ENCODE measurements around the gene BDP1.
"Not testable (repeated sequence)": the region's sequence is repeated elsewhere in the genome, so short reads cannot be mapped to it uniquely, and the experiment has no call there.

BDP1 gene

DNA sequence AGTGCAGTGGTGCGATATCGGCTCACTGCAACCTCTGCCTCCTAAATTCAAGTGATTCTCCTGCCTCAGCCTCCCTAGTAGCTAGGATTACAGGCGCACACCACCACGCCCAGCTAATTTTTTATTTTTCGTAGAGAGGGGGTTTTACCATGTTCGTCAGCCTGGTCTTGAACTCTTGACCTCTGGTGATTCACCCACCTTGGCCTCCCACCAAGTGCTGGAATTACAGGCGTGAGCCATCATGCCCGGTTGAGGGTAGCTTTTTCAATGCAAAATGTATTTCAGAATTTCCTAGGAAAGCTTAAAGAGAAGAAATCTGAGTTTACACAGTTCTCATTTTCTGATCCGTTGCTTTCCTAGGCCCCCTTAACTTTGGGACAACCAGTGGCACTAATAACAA is 15.7 kb downstream of the BDP1 start:
- DNase-seq (ENCODE audit: low read depth), result peak; percentile 32

DNA sequence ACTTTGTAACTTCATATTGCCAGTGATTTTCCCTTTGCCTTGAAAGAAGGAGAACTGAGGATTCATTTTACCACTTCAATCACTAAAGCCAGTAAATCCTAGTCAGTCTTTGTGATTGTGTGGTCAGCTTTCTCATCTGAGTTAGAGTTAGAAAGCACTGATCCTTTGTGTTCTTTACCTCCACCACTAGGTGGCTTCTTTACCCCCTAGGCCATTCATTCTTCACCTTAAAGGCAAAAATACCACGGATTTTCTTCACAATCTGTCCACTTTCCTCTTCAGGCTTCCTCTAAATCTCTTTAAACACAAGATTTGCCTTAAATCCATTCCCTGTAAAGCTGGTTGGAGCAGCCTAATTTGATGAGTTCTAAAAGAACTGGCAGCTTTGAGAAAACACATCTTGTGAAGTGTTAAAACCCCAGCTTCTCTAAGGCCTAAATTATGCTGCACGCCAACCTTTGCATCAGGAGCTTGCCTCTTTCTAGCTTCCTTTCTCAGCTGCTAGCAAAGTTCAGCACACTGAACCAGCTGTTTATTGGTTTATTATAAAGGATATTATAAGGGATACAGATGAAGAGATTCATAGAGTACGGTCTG is 20.4 kb downstream of the BDP1 start:
- DNase-seq (ENCODE audit: low read depth), result peak; percentile 39

DNA sequence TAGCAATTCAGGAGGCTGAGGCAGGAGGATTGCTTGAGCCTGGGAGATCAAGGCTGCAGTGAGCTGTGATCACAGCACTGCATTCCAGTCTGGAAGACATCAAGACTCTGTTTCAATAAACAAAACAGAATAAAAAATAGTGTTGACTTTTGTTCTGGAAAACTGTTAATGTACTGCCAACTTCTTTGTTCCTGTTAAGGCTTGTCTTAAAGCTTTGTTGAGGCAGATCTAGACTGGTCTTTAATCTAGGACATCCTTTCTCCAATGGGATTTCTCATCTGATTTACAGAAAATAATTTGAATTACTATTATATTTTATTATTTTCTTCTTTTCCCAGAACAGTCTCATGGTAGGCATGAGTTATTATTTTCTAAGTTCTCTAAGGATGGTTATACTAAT is 26.0 kb downstream of the BDP1 start:
- no peak for DNase-seq (ENCODE audit: low read depth)

DNA sequence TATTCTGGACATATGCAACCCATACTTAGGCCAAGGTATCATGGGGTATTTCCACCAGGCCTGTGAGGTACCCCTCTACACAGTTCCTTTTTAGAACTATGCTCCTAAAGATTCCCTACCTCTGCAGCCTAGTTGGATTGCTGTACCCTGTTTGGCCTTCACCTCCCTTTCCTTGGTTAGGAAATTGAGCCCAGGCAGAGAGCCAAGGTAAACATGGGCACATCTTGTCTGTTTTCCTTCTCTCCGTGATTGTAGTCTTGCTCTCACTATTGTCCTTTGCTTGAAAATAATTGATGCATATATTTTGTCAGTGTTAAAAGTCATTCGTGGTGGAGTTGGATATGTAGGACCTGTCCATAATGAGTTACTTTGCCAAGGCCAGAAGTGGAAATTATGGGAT is 26.7 kb downstream of the BDP1 start:
- peak; percentile 68 for DNase-seq (ENCODE audit: low read depth)

DNA sequence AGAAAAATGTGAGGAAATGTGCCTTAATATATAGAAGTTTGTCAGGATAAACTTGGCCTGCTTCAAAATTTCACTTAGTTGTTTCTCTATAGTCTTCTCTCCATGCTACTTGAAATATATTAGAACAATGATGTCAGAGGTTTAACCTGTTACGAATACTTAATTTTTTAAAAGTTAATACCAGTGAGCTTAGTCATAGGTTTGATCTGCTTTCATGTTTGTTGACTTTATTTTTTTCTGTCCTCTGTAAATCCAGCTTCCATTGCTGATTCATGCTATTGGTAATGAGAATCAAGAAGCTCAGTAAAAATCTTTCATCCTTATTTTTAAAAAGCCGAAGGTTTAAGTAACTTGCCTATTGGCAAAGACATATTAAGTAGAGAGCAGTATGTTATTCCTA is 27.9 kb downstream of the BDP1 start:
- DNase-seq (ENCODE audit: low read depth), result peak; percentile 74

DNA sequence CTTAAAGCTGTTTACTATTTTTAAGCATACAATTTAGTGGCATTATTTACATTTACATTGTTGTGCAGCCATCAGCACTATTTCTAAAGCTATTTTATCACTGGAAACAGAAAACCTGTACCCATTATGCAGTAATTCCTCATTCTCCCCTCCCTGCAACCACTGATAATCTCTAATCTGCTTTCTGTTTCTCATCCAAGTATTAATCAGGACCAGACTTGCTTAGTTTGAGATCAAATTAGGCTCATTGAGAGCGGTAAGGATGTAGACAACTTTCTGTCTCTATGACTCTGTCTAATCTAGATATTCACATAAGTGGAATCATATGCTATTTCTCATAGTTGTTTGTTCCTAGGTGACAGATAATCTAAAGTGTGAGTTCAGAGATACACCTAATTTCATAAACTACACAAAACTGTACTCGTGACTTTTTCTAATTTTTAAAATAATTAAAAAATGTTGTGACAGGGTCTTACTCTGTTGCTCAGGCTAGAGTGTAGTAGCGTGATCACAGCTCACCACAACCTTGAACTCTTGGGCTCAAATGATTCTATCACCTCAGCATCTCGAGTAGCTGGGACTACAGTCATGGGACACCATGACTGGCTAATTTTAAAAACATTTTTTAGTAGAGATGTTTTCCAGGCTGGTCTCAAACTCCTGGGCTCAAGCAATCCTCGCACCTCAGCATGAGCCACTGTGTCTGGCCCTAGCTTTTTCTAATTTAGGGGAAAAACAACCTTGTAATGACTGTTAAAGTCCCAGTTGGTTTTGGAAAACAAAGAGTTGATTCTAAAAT is 37.6 kb downstream of the BDP1 start:
- DNase-seq (ENCODE audit: low read depth), result no peak

DNA sequence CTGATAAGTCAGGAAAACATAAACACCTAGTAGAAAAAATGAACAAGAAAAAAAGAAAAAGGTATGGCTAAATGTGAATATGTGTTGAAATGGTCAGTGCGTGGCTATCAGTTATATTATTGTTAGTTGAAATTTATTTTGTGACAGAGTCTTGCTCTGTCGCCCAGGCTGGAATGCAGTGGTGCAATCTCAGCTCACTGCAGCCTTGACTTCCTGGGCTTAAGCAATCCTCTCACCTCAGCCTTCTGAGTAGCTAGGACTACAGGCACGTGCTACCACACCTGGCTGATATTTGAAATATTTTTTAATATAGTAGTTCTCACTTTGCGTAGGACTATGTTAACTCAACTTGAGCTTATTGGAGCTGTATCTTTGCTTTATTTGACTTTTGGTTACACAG is 38.8 kb downstream of the BDP1 start:
- not testable (repeated sequence) for DNase-seq (ENCODE audit: low read depth)

DNA sequence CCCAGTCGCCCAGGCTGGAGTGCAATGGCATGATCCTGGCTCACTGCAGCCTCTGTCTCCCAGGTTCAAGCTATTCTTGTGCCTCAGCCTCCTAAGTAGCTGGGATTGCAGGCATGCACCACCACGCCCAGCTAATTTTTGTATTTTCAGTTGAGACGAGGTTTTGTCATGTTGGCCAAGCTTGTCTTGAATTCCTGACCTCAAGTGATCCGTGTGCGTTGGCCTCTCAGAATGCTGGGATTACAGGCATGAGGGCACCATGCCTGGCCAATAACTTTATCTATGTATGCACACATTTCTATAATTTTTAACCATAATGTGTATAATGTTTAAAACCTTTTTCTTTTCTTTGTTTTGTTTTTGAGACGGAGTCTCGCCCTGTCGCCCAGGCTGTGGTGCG is 43.3 kb downstream of the BDP1 start:
- DNase-seq (ENCODE audit: low read depth), result not testable (repeated sequence)

DNA sequence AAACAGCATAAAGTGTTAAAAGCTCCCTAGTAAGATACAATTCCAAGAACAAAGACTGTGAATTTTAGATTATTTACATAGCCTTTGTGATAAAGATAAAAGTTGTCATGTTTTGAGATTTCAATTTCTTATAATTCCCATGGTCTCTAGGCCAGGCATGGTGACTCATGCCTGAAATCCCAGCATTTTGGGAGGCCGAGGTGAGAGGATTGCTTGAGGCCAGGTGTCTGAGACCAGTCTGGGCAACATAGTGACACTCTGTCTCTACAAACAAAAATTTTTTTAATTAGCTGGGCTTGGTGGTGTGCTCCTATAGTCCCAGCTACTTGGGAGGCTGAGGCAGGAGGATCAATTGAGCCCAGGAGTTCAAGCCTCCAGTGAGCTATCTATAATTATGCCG is 48.1 kb downstream of the BDP1 start:
- no peak for DNase-seq (ENCODE audit: low read depth)

DNA sequence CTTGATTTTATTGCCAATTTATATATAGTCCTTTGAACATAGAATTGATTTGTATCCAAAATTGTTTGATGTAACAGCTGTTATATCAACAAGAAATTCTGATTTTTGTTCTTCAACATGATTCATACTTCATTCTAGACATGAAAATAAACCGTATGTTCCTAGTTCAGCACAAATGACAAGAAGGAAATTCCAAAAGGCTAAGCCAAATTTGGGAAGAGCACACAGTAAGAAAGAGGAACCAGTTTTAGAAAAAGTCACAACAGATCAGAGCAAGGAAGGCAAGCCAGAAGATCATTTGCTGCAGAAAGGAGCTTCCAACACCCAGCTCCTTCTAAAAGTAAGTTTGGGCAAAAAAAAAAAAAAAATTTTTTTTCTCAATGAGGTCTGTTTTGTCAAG is 66.7 kb downstream of the BDP1 start:
- no peak for DNase-seq (ENCODE audit: low read depth)

DNA sequence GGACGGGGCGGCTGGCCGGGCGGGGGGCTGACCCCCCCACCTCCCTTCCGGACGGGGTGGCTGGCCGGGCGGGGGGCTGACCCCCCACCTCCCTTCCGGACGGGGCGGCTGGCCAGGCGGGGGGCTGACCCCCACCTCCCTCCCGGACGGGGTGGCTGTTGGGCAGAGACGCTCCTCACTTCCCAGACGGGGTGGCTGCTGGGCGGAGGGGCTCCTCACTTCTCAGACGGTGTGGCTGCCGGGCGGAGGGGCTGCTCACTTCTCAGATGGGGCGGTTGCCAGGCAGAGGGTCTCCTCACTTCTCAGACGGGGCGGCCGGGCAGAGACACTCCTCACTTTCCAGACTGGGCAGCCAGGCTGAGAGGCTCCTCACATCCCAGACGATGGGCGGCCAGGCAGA is 70.2 kb downstream of the BDP1 start:
- not testable (repeated sequence) for DNase-seq (ENCODE audit: low read depth)

DNA sequence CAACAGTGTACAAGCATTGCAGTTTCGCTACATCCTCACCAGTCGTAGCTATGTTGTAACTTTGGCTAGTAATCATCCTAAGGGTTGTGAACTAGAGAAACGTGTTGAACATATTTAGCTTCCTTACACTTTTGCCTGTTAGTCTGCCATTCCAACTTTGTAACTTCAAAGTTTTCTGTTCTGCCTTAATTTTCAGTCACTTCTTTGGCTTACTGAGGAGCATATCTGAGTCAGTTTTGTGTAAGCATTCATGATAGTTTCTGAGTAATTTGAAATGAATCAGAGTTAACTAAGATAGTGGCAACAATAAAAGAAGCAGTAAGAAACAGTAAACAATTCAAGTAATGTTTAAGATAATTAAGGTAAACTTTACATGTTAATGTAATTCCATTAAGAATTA is 72.8 kb downstream of the BDP1 start:
- DNase-seq (ENCODE audit: low read depth), result no peak

DNA sequence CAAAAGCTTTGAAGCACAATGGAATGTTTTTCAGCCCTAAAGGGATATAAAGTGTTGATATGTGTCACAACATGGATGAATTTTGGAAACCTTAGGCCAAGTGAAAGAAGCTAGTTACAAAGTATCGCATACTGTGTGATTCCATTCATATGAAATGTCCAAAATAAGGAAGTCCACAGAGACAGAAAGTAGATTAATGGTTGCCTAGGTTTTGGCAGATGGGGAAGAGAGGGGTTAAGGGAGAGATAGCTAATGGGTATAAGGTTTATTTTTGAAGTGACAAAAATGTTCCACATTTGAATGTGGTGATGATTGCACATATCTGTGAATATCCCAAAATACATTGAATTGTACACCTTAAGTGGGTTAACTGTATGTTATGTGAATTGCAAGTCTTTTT is 74.2 kb downstream of the BDP1 start:
- no peak for DNase-seq (ENCODE audit: low read depth)

DNA sequence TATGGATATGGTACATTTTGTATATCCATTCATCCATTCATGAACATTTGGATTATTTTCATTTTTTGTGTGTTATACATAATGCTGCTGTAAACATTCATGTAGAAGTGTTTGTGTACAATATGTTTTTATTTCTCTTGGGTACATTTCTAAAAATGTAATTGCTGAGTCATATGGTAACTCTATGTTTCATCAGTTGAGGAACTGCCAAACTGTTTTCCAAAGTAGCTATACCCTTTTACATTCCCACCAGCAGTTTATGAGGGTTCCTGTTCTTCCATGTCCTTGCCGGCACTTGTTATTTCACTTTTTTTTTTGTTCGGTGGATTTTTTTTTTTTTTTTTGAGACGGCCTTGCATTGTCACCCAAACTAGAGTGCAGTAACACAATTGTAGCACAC is 77.7 kb downstream of the BDP1 start:
- peak; percentile 44 for DNase-seq (ENCODE audit: low read depth)

DNA sequence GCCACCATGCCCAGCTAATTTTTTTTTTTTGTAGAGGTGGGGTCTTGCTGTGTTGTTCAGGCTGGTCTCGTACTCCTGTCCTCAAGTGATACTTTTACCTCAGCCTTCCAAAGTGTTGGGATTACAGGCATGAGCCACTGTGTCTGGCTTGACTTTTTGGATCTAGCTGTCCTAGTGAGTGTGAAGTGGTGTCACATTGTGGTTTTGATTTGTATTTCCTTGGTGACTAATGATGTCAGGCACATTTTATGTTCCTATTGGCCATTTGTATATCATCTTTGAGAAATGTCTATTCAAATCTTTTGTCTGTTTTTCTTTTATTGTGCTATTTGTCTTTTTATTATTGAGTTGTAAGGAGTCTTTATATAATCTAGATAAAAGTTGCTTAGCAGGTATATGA is 78.2 kb downstream of the BDP1 start:
- peak; percentile 60 for DNase-seq (ENCODE audit: low read depth)

DNA sequence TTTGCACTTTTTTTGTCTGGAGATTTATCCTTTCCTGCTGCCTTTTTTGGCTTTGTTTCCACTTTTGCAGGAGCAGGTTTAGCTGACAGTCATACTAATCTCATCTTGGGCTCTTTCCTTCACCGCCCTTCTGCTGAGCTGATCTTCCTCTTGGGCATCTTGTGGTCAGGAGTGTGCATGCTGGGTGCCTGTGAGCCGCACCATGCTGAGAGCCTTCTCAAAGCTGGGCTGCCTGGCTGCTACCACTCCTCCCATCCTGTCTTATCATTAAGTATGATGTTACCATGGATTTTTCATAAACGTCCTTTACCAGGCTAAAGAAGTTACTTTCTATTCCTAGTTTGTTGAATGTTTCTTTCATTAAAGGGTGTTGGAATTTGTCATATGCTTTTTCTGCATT is 82.2 kb downstream of the BDP1 start:
- DNase-seq (ENCODE audit: low read depth), result peak; percentile 9

DNA sequence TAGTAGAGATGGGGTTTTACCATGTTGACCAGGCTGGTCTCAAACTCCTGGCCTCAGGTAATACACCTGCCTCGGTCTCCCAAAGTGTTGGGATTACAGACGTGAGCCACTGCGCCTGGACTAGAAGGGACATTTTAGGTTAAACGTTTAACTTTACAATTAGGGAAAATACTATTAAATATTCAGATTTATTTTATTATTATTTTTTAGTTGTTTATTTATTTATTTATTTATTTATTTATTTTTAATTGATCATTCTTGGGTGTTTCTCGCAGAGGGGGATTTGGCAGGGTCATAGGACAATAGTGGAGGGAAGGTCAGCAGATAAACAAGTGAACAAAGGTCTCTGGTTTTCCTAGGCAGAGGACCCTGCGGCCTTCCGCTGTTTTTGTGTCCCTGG is 95.4 kb downstream of the BDP1 start:
- not testable (repeated sequence) for DNase-seq (ENCODE audit: low read depth)

DNA sequence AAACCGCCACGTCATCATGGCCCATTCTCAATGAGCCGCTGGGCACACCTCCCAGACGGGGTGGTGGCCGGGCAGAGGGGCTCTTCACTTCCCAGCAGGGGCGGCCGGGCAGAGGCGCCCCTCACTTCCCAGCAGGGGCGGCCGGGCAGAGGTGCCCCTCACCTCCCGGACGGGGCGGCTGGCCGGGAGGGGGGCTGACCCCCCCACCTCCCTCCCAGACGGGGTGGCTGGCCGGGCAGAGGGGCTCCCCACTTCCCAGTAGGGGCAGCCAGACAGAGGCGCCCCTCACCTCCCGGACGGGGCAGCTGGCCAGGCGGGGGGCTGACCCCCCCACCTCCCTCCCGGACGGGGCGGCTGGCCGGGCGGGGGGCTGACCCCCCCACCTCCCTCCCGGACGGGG is 96.1 kb downstream of the BDP1 start:
- not testable (repeated sequence) for DNase-seq (ENCODE audit: low read depth)

DNA sequence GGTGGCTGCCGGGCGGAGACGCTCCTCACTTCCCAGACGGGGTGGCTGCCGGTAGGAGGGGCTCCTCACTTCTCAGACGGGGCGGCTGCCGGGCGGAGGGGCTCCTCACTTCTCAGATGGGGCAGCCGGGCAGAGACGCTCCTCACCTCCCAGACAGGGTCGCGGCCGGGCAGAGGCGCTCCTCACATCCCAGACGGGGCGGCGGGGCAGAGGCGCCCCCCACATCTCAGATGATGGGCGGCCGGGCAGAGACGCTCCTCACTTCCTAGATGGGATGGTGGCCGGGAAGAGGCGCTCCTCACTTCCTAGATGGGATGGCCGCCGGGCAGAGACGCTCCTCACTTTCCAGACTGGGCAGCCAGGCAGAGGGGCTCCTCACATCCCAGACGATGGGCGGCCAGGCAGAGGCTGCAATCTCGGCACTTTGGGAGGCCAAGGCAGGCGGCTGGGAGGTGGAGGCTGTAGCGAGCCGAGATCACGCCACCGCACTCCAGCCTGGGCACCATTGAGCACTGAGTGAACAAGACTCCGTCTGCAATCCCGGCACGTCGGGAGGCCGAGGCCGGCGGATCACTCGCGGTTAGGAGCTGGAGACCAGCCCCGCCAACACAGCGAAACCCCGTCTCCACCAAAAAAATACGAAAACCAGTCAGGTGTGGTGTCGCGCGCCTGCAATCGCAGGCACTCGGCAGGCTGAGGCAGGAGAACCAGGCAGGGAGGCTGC is 96.7 kb downstream of the BDP1 start:
- not testable (repeated sequence) for DNase-seq (ENCODE audit: low read depth)

DNA sequence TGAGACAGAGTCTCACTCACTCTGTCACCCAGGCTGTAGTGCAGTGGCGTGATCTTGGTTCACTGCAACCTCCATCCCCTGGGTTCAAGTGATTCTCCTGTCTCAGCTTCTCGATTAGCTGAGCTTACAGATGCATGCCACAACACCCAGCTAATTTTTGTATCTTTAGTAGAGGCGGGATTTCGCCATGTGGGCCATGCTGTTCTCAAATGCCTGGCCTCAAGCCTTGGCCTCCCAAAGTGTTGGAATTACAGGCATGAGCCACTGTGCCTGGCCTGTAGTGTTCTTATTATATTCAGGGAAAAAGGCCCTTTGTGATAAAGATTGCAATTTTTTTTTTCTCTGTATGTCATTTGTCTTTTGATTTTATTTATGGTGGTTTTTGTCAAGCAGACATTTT is 107.7 kb downstream of the BDP1 start:
- no peak for DNase-seq (ENCODE audit: low read depth)

DNA sequence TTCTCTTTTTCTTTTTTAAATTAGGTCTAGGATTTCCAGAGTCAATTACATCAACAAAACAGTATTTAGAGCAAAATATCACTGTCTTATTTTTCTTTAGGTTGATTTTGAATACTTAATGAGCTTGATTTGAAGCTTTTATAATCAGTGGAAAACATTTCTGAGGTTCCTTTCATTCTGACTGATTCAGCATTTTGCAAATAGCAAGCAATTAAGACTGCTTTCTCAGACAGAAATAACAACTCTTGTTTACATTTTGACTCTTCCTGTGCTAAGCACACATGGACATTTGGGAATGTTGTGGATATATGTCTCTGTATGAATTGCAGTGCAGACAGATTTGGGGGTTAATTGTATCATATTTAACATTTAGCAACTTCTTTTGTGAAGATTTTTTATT is 109.4 kb downstream of the BDP1 start:
- DNase-seq (ENCODE audit: low read depth), result peak; percentile 16

DNA sequence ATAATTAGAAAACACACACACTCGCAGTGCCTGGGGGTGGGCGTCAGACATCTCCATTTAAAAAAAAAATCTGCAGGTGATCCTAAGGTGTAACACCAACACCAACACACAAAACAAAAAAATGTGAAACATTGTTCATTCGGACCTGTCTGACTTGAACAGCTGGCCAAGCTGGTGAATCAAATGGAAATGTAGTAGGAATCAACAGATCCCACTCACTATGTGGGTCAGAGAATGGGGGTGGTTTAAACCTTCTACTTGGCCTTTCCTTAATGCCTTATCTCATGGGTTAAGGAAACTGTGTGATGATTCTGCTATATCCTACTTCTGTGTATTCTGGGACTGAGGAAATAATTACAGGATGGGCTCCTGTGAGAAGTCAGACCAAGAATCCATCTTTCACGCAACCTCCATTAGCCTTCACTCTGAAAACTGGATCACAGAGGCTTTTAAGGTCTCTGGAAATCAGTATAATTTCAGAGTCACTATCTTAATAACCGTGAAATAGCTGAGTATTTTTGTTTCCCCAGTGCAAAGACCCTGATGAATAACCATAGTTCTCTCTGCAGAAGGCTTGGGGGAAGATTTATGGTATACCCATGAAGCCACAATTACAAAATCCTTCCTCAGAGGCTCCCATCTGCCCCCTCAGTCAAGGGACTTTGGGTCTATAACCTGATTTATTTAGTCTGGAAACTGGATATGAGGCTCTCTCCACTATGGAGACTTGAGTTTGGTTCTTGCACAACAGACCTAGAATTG is 114.5 kb downstream of the BDP1 start:
- no peak for DNase-seq (ENCODE audit: low read depth)

DNA sequence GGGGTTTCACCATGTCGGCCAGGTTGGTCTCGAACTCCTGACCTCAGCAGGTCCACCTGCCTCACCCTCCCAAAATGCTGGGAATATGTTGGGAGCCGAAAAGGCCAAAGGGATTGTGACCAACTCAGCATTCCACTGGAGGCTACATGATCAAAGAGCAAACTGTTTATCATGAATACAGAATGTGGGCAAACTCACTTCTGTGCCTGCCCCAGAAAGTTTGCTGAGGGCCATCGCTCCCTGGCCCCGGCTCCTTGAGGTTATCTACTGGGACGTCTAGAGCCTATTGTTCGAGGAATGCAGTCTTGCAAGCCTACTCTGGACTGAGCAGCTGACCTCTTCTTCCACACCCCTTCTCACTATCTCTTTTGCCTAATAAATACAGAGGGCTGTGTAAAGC is 116.4 kb downstream of the BDP1 start:
- not testable (repeated sequence) for DNase-seq (ENCODE audit: low read depth)
